DMS 273 treated with DMSO at 0.1 percent for 48 hours (cell line): Measurements from ENCODE around the gene THAP2.

Experiments used
- DNase-seq: peaks from one replicate; lab custom pipeline; 2025; lab: John Stamatoyannopoulos, UW

Gene THAP2

DNA sequence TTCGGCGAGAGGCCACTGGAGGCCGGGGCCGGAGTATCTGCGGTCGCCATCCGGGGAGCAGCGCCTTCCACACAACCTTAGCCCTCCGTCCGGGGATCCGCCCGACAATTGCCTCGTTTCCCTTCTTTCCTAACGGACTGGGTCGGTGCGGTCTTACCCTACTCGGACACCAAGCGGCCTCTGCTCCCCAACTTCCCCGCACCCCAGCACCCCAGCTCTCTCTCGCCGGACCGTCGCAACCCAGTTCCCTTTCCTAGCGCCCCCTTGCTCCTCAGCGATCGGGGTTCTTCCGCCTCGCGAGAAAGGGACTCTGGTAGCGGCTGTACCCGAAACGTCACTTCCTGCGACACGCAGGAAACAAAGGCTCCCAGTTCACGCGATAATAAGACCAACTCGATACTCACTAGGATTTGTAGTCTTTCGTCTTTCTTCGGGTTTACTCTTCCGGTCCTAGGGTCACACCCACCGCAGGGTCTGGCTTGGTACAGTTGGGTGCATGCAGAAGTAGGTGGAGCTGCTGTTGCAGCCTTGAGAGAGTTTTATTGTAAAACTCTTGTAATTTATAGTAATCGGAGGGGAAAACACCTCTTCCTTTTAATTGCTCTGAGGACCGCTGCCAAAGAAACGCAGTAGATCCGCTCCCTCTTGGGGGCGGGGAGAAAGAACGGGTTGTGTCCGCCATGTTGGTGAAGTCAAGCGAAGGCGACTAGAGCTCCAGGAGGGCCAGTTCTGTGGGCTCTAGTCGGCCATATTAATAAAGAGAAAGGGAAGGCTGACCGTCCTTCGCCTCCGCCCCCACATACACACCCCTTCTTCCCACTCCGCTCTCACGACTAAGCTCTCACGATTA lies at the start of gene THAP2, which contains the start of gene ZFC3H1:
TSS of gene THAP2 (plus strand) at position 741 of the 850 bp plus-strand sequence. CDS start 209 bp downstream, outside the sequence.
TSS of gene ZFC3H1 (minus strand) at position 288 of the 850 bp plus-strand sequence. CDS start at position 50, 238 bp downstream.
- peak; percentile 98 for DNase-seq

DNA sequence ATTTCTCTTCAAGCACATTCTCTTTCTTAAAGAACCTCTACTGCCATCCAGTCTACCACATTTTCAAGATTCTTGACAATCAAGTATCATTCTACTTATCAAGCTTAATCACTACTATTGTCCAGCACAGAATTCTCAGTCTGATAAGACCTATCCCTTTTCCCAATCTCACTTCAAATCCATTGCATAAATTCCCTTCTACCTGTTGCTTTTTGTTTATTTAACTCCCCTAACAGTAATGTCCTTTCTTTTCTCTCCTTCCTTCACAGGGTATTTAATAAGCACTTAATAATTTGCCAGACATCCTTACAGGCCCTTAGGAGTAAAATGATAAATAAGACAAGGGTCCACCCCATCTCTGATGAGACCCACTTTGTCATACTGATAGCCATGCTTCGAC lies 42.2 kb upstream of the THAP2 start:
- DNase-seq = no peak

DNA sequence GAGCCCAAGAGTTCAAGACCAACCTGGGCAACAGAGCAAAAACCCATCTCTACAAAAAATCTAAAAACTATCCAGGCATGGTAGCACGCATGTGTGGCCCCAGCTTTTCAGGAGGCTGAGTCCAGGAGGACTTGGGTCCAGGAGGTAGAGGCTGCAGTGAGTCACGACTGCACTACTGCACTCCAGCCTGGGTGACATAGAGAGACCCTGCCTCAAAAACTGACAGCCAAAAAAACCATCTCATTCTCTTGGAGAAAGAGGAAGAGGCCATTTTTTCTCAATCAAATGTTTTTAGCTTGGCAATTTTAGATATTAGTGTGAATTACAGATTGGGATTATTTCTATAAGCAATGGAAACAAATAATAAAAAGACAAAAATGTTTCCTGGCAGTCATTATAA lies 38.6 kb upstream of the THAP2 start:
- DNase-seq = no peak

DNA sequence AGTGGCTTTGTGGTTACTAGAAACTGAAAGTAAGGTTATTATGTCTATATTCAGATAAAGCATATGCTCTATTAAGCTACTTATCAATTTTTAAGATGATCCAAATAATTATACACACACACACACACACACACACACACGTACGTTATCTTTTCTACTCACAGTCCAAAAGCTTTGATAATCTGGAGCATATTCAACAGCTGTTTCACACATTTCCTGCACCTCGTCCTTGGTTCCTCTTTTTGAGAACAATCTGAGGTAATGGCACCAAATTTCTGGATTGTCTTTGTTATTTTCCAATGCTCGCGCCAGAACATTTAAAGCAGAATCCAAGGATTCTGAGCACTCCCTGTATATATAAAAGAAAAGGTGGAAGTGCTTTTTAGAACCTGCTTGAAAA lies 38.0 kb upstream of the THAP2 start:
- no peak for DNase-seq

DNA sequence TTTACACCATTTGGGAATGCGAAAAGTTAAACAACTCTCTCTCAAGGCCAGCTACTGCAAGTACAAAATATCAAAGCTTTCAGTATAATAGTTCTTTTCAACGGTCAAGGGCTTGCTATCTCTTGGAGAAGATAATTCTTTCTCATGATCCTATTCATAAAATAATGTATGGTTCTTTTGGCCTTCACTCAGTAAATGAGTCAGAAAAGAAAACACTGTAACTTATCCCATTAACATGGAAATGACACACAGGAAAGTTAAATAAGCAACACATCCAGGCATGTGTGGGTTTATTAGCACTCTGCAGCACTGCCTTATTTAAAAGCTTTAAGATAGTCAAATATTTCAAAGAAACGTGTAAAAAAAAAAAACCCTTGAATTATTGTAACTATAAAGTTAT lies 37.3 kb upstream of the THAP2 start:
- DNase-seq = no peak

DNA sequence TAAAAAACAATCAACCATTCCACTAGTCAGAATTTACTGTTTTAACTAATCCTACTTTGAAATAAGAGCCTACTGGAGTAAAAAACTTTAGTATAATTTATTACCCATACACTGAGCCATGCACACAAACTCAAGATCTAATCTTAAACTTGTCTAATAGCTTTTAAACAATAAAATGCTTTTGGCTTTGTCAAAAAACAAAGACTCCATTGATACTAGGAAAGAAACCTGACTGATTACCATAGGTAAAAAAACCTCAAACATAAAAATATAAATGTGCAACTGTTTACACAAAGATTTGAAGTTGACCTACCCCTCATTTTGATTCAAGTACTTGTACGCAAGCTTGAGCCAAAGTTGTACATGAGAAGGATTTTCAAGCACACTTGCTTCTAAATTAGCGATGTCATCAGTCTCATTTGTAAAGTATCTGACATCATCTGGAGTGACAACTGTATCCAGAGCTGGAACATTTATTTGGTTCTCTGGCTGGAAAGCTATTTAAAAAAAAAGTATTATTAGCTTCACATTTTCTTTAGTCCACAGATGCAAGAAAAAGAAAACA lies 36.6 kb upstream of the THAP2 start:
- DNase-seq = no peak

DNA sequence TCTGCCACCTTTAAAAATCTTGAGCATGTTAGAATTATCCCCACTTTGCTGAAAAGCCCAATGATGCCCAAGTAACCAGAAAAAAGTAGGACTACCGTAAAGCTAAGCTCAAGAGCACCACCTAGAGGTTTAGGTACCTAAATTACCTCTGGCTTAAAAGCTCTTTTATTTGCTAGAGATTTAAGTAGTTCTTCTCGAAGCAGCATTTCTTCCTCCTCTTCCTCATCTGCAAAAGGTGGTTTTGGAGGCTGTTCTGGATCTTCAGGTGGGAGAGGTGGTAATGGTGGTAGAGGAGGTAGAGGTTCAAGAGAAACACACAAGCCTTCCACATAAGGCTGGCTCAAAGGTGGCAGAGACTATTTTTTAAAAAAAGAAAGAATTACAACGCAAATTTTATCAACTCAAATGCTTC lies 27.4 kb upstream of the THAP2 start:
- peak; percentile 2 for DNase-seq

DNA sequence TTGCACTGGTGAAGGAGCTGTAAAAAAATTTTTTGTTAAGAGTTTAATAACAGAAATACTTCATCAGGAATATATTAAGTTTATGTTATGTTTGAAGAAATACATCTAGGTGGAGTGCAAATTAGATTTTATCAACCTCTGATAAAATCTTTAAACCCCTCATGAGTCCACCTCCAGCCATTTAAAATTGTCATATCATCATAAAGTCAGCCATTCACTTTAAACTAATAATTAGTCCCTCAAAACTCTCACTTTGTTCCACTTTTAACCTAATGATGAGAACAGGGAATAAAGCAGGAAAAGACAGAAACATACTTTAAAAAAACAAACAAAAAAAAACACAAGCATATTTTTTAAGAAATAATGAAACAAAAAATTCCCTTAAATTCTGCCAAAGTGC lies 25.6 kb upstream of the THAP2 start:
- DNase-seq = no peak

DNA sequence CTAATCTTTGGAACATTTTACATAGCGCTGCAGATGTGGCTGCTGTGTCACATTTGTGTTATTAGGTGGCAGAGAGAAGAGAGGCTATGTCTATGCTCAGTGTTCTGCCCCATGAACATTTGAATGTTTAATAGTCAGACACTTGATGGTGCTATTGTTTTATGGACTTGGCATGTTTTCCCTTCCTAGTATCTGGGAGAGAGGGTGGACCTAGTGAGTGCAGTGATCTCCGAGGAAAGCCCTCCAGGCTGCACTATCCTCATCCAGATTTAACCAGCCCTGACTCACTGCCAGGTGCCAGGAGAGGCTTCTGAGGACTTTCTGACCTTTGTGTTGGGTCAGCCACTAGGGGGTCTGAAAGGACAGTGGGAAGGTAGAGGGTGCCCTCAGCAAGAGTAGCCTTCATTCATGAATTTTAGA lies 24.8 kb upstream of the THAP2 start:
- no peak for DNase-seq

DNA sequence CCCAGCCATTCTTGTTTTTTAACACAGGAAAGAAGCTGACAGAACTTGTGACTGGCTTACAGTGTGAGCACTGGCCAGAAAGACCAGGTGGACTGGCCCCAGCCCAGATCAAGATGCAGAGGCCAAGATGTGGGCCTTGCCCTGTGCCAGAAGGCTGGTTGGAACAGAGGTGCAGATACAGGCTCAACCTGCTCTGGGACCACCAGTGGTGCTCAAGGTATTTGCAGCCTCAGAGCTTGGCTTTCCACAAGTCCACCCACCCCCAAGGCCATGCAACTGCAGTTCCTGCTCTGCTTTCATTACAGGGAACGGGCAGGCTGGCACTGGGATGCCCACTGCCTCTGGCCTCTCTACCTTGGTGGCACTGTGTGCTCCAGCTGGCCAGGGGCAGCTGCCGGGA lies 23.8 kb upstream of the THAP2 start:
- no peak for DNase-seq

DNA sequence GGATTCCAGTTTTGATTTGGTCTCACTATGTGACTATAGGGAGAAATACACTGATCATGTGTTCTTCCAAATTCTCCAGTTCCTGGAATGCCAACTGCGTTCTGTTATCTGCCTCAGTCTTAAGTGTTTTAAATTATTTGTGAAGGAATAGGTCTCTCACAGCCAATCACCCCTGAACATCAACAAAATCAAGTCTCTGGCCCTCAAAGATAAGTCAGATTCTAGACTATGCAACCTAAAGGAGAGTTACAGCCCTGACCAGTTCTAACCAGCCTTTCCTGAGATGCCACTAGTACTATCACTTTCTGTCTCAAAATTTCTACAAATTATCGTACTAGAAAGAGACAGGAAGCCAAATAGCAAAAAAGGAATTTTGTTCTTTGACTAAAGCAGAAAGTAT lies 22.7 kb upstream of the THAP2 start:
- no peak for DNase-seq

DNA sequence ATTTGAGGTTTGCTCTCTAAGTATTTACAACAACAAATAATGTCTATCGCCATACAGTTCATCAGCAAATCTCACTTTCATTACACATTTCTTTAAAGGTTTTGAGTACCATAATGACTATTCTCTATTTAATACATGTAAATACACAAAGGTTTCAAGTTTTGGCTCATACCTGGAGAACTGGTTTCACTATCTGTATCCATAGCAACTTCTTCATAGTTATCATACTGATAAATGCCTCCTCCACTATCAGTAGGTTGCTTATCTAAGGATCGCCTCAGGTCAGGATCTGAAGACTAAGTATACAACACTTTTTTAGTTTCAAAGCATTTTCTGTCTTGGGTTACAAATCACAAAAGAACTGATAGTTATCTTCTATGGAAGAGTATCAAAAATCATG lies 21.8 kb upstream of the THAP2 start:
- DNase-seq = no peak

DNA sequence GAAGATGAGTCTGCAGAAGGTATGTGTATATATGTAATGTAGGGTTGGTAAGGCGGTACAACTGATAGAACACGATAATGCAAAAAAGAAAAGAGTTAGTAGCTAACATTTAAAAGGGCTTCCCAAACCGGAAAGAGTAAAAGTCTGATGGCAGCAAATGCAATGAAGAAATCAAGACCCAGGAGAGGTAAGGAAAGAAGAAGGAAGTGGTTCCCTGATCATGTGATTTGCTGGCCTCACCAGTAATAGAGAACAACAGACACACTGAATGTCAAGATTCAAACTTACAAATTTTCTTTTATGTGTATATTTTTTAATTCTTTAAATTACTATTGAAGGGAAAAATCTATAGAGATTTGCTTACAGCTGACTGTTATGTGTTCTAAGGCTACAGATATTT lies 18.8 kb upstream of the THAP2 start:
- DNase-seq = no peak

DNA sequence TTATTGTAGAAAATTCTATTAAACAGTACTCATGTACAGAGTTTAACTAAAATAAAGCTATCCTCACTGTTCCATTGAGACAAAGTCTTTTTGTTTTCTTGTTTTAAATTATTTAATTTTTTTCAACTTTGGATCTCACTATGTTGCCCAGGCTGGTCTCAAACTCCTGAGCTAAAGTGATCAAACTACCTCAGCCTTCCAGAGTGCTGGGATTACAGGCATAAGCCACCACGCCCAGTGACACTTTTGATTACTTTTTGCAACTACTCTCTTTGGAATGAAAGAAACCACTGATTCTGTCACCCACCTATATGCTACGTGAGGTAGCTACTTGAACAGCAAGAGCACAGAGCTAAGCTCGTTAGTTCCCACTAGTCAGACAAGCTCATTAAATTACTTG lies 17.6 kb upstream of the THAP2 start:
- DNase-seq = no peak

DNA sequence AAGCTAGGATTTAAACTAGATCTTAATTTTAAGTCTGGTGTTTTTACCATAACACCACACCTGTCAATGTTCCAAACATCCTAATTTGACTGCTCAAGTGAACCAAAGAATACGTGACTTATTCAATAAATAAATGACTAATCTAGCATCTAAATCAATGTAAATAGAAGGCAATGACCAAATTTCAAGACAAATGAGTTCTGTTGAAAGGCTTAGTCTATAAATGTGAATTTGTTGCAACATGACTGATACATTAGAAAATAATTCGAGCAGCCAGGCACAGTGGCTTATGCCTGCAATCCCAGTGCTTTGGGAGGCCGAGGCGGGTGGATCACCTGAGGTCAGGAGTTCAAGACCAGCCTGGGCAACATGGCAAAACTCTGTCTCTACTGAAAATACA lies 15.6 kb upstream of the THAP2 start:
- no peak for DNase-seq

DNA sequence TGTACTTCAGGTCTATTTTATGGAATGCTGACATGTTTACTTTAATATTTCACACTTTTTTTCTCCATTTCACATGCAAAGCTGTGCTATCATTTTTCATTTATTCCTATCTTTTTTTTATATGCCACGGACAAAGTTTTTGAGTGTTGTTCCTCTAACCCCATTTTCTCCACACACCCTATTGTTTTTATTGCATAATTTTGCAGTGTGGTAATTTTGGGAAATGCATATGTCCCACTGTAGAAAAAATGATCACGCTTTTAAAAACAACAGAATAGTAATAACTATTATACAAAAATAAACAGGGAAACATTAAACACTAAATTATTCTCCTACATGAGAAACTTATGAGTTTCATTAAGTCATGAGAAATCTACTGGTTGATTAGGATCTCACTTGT lies 14.7 kb upstream of the THAP2 start:
- no peak for DNase-seq

DNA sequence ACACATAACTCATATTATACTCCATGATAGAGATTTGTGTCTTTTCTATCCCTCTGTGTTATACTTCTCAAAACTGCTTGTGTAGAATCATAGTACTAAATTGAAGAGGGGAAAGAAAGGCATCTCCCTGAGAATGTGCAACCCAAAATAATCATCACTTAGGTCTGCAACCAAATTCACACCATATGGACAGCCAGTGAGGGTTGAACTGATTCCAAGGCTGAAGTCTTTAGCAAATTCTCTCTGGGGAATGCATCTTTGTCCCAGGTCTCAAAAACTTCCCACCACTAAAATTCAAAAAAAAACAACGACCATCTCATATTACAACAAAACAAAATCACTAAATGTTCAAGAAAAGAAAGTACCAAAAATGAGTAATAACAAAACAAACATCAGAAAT lies 11.4 kb upstream of the THAP2 start:
- DNase-seq = no peak

DNA sequence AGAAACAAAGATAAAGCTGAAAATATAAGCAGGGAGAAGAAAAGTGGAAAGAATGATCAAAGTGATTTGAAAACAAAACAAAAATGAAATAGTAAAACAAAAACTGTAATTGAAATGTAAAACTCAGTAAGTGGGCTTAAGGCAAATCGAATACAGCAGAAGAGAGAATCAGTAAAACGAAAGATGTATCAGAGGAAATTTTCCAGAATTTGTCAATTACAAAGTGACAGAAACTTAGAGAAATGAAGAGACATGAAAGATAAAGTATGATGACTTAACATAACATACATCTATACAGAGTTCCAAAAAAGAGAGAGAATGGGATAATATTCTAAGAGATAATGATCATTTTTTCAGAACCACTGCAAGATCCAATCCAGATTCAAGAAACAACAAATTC lies 11.0 kb upstream of the THAP2 start:
- no peak for DNase-seq

DNA sequence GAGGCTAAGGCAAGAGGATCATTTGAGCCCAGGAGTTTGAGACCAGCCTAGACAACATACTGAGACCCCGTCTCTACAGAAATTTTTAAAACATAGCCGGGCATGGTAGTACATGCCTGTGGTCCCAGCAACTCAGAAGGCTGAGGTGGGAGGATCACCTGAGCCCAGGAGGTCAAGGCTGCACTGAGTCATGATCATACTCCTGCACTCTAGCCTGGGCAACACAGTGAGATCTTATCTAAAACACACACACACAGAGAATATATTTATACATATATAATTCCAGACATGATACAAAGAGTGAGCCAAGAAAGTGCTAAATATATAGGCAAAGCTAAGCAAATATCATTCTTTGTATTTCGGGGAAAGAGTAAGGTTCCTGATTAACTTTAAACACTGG lies 9.9 kb upstream of the THAP2 start:
- DNase-seq = no peak

DNA sequence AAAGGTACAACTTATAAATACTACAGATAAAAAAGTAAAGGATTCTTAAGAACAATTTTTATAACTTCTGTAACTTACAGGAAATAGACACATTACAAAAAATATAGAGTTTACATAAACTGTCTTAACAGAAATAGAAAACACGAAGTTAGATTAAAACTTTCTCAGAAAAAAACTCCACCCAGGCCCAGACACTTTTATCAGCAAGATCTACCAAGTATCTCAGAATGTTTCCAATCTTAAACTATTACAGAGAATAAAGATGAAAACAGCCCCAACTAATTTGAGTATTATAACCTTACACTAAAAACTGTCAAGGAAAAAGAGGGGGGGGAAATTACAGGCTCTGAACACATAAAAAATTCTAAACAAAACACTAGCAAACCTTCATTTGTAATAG lies 8.6 kb upstream of the THAP2 start:
- no peak for DNase-seq

DNA sequence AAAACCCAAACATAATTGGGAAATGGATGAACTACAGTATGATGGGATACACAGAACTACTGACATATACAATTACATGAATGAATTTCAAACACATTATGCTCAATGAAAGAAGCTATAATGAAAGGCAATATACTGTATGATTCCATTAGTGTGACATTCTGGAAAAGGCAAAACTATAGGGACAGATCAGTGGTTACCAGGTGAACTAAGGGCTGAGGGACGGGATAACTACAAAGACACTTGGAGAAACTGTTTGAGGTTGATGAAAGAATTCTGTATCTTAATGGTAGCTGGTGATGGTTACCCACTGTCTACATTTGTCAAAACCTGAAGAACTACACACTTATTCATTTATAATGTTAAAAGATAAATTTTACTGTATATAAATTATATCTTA lies 8.2 kb upstream of the THAP2 start:
- no peak for DNase-seq

DNA sequence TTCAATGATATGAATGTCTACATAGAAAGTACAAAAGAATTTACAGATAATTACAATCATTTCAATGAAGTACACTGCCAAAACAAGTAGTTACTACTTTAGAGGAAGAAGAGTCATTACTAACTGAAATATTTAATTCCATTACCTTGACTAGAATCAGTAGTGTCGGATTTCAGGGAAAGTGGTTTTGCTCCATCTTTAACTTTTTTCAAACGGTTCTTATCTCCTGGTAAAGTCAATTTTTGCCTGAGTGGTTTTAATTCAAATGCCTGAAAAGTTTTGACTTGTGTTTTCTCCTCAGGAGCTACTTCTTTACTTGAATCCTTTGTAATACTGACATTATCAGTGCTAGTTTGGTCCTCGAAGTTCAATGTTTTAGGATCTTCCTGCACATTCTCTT lies 7.4 kb upstream of the THAP2 start:
- no peak for DNase-seq

DNA sequence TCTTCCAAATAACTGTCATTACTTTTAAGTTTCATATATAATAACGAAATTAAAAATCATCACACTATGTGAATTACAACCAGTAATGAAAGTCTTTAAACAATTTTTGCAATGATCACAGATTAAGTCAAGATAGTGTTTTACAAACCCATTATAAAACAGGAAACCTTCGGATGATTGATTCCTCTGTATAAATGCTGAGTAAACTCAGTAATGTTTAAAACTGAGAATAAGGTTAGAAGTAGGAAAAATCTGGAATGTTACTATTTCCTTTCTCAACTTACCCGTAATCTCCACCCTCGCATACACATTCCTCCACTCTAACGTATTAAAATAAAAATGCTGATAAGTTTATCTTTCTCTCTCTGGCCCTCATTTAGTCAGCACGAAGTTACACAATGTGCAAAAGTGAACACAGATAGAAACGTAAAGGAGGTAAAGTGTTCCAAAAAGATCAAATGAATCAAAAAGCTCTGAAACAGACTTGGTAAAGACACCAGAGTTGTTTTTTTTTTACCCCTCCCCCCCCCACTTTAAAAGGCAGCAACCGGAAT lies 2.0 kb upstream of the THAP2 start:
- no peak for DNase-seq
